ENCODE measurements around the gene MYB.

DNA sequence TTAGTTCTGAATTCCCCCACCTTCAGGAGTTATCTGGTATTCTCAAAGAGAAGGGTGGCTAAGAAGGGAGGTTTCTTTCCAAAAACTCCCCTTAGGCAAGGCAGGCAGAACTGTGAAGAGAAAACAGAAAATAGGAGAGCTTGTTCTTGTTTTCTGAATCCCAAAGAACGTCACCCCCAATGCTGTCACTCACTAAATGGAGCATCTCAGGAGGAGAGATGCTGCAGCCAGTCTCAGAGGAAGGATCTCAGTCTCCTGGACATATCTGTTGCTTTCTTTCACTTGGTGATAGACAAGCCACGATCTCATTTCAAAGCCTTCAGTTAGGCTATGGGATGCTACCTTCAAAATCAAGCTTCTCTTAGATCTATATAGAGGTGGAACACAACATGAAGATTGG is 16.1 kb upstream of the MYB start:
- TF ChIP-seq EZH2 (optimal IDR thresholded peaks at IDR 0.05; ENCODE audit: low read depth, low read length): no peak
- TF ChIP-seq, protein P1, sequence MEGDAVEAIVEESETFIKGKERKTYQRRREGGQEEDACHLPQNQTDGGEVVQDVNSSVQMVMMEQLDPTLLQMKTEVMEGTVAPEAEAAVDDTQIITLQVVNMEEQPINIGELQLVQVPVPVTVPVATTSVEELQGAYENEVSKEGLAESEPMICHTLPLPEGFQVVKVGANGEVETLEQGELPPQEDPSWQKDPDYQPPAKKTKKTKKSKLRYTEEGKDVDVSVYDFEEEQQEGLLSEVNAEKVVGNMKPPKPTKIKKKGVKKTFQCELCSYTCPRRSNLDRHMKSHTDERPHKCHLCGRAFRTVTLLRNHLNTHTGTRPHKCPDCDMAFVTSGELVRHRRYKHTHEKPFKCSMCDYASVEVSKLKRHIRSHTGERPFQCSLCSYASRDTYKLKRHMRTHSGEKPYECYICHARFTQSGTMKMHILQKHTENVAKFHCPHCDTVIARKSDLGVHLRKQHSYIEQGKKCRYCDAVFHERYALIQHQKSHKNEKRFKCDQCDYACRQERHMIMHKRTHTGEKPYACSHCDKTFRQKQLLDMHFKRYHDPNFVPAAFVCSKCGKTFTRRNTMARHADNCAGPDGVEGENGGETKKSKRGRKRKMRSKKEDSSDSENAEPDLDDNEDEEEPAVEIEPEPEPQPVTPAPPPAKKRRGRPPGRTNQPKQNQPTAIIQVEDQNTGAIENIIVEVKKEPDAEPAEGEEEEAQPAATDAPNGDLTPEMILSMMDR (IDR thresholded peaks at IDR 0.05; ENCODE audit: low read length): no peak
- no peak for TF ChIP-seq EZH2phosphoT487 (IDR thresholded peaks at IDR 0.05; ENCODE audit: low read length)
